GM19238 (cell line): ENCODE measurements around the gene LAMB1.
"Not testable (repeated sequence)": the region's sequence is repeated elsewhere in the genome, so short reads cannot be mapped to it uniquely, and the experiment has no call there.

Experiments
- DNase-seq: peaks from one replicate; pipeline ENCODE4 v3.0.0; 2011; ENCODE audit warnings: low spot score; ENCODE audit not compliant: insufficient read length

LAMB1 gene

DNA sequence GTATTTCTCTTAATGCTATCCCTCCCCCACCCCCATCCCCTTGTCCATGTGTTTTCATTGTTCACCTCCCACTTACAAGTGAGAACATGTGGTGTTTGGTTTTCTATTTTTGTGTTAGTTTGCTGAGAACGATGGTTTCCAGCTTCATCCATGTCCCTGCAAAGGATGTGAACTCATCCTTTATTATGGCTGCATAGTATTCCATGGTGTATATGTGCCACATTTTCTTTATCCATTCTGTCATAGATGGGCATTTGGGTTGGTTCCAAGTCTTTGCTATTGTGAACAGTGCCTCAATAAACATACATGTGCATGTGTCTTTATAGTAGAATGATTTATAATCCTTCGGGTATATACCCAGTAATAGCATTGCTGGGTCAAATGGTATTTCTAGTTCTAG, 81.1 kb downstream of the LAMB1 start:
- not testable (repeated sequence) for DNase-seq

DNA sequence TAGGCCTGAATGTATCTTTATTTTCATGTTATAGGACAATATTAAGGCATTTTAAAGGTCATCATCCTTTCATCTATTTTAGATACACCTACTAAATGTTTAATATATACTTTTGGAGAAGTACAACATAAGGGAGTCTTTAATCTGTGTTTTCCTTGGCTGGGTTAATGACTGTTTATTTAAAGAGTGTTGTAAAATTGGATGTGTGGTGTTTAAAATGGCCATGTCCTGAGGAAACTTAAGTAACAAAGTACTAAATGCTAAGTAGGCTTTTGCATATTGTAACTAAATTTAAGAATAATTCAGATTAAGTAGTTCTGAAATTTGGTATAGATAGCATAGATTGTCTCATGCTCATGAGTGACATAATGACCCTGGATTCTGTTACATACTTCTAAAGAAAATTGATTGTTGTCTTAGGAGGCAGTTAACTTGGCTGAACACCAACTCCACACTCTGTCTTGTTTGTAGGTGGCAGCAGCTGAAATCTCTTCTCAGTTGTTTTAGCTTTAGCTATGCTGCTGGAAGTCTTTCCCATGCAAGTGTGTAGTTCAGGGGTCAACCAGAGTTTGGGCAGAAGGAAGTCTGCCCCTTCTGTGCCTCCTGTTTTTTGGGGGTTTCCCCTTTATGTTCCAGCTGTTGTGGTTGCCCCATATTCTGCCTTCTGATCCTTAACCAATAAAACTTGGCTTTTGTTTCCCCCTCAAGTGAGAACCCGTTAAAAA, 82.8 kb downstream of the LAMB1 start:
- DNase-seq, result no peak

DNA sequence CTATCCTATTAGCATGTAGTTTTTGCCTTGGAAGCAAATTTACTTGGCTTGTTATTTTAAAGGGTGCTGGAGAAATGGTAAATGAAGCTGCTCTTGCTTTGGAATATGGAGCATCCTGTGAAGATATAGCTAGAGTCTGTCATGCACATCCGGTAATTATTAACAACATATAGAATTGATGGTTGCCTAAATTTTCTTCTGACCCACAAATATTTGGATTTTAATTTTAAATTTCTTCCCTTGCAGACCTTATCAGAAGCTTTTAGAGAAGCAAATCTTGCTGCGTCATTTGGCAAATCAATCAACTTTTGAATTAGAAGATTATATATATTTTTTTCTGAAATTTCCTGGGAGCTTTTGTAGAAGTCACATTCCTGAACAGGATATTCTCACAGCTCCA, 84.0 kb downstream of the LAMB1 start:
- DNase-seq, result no peak

DNA sequence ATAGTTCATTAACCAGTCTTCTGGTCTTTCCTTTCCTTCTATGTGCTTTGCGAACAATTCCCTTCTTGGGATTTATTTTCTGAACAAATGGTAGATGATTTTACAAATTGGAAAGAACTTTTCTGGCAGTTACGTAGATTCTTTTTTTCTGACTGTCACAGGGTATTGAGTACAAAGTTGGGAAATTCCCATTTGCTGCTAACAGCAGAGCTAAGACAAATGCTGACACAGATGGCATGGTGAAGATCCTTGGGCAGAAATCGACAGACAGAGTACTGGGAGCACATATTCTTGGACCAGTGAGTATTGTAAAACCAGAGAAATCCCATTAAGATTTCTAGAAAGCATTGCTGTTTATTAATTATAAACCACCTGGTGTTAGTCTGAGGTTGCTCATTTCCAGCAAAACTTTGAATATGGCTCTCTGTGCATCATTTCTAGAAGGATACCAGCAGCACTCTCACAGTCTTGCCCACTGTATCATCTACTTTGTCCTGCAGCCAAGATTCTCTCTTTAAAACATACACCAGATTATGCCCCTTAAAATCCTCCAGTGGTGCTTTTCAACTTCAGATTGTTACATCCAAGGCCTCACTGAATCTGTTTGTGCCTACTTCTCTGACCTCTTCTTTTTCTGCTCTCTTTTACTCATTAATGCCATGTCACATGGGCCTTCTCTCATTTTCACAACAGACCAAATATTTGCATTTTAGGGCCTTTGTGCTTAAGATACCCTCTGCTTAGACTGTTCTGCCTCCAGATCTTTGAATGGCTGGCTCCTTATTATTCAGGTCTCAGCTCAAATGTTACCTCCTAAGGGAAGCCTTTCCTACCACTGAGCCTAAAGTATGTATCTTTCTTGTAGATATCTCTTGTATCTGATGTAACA, 85.0 kb downstream of the LAMB1 start:
- no peak for DNase-seq

DNA sequence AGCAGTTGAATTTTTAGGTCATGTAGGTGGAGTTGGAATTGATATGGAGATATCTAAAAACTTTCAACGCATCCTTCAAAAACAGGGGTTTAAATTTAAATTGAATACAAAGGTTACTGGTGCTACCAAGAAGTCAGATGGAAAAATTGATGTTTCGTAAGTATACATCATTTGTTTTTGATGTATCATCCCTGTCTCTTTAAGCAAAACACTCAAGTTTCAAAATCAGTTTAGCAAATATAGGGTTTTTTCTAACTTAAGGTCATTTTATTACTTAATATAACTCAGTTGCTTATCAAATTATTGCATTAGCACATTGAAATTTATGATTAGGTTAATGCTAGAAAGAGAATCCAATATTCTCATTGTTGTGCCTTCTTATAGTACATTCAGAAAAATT, 87.4 kb downstream of the LAMB1 start:
- no peak for DNase-seq

DNA sequence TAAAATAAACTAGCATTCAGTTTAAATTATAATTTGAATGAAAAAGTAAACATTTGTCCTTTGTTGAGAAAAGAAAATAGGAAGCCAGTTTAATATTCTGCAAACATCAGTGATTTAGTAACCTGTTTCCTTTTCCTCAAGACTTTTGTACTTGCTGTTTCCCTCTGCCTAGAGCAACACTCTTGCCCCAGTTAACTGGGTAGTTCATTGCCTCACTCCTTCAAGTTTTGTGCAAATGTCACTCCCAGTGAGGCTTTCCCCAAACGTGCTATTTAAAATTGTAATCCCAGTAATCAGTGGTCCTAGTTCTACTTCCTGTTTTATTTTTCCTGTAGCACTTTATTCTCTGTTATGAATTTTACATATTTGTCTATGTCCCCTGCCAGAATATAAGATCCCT, 88.1 kb downstream of the LAMB1 start:
- DNase-seq, result no peak

DNA sequence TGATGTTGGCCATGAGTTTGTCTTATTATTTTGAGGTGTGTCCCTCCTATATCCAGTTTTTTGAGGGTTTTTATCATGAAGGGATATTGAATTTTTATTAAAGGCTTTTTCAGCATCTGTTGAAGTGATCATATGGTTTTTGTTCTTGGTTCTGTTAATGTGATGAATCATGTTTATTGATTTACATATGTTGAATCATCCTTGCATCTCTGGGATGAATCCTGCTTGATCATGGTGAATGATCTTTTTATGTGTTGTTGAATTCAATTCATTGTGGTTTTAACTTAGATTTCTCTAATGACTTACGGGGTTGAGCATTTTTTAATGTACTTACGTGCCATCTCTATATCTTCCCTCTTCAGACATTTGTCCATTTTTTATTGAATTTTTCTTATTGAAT, 89.1 kb downstream of the LAMB1 start:
- DNase-seq, result no peak

DNA sequence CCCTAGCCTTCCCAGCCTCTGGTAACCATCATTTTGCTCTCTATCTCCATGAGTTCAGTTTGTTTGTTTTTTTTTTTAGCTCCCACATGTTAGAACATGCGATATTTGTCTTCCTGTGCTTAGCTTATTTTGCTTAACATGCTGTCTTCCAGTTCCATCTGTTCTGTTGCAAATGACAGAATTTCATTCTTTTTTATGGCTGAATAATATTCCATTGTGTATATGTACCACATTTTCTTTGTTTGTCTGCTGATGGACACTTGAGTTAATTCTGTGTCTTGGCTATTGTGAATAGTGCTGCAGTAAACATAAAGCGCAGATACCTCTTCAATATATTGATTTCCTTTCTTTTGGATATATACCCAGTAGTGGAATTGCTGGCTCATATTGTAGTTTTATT, 91.0 kb downstream of the LAMB1 start:
- no peak for DNase-seq

DNA sequence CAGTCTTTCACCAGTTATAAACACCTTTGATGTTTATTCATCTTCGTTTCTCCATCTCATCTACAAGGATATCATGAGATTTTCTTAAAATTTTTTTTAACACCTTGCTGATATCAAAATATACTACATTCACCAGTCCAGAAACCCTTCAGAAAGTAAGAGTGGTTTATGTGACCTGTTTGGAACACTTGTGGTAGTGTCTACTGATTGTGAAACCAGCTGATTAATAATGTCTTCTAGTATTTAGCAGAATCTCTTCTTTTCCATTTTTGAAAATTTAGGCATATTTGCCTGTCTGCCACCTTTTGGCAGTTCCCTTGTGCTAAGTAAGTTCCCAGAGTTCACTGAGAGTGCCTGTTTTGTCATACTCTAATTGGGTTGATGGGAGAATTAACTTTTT, 93.5 kb downstream of the LAMB1 start:
- DNase-seq, result no peak

DNA sequence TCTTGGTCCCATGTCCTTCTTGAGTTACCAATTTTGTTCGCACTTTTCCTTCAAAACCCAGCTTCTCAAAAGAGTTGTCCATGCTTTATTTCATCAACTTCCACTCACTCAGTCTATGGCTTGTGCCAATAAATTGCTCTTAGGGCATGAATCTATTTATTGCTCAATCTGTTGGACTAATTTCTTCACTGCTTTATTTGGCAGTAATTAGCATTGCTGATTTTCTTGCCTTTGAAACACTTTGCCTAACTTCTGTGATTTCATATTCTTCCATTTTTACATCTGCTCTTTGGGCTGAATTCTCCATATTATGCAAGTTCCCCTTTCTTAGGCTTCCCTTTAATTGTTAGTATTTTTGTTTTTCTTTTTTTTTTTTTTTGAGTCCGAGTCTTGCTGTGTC, 95.2 kb downstream of the LAMB1 start:
- DNase-seq, result no peak

DNA sequence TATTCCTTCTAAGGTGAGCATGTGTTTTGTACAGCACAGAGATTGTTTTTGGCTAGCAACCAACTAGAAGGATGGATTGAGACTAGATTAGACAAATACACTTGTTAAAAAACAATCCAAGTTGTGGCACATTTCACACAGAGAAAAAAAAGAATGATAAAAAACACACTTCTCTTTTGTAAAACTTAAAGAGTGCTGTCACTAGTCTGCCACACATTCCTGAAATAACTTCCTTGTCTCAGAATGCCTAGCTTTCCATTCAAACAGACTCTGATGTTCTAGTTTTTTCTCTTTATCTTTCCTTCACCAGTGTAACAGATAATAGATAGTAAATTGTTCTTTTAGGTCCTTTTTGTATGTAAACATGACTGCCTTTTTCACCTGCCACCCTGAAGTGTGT, 100.6 kb downstream of the LAMB1 start:
- no peak for DNase-seq

DNA sequence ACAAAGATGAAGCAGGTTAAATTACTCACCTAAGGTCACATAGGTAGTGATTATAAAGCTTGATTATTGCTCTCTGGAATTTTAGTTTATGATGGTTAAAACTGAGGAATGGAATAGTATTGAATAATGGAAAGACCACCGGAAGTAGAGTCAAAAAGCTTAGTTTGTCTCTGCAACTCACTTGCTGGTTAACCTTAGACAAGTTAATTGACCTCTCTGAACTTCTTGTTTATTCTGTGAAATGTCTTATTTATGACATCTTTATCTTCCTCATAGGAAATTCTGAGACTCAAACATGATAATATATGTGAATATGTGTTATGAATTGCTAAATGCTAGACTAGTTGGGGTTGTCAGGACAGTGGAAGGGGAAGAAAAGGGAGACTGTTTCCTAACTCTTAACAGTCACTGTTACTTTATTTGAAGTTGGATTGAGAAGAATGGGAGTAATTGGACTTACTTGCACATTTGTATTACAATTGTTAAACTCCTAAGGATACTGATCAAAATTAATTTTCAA, 102.4 kb downstream of the LAMB1 start:
- DNase-seq, result no peak

DNA sequence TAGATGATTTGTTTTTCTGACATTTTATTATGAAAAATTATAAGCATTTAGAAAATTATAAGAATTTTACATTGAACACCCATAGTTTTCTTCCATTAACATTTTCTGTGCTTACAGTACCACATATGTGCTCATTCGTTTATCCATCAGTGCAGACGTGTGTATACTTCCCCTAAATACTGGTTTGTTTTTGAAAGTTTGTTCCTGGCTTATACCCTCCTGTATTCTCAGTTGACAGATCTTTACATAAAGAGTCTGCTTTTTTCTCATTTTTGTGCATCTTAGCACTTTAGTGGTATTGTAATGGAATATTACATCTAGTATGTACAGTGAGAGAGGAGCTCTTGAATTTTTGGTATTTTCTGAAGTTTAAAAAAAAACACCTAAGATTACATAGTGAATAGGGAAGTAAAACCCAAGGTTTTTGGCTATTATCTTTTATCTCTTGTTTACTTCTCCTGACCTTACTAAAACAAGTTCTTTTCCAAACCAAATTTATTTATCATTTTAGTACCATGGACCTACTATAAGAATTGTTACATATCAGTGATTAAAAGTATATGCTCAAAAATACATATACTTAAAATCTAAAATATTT, 103.9 kb downstream of the LAMB1 start:
- DNase-seq, result no peak

DNA sequence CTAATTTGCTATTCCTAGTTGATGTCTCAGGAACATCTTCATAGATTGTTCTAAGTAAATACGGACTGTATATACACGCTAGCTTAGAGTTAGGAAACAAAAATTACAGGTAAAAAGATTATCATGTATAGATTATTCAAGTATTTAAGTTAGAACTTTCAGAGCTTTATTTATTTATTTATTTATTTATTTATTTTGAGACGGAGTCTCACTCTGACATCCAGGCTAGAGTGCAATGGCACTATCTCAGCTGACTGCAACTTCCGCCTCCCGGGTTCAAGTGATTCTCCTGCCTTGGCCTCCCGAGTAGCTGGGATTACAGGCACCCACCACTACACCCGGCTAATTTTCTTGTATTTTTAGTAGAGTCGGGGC, 110.6 kb downstream of the LAMB1 start:
- not testable (repeated sequence) for DNase-seq

DNA sequence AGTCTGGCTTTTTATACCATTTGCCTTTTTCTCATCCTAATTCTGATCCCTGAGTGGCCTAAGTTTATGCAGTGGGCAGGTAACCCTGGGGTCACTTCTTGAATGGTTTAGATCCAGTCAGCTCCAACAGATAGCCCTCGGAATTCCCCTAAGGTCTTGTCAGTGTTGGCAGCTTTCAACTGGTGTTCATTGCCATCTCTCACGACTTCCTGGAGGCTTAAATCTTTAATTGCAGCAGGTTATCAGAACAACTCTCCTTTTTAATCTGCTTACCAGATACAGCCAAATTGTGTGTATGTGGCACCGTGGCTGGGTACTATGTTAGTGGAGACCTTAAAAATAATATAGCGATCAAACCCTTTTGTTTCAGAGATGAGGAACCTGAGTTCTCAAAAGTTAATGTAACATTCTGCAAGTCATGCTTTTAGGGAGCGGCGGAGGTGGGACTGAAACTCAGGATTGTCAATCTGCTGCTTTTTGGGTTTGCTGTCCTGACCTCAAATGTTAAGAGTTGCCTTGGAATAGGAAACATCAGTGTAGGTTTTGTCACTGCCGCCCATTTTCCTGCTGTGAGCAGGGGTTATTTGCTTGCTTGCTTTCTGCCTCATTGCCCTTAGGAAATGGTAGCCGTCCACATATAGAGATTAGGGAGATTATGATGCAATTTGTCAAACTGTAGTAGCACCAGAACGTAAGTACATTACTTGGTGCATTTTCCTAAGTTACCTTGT, 111.2 kb downstream of the LAMB1 start:
- DNase-seq, result no peak

DNA sequence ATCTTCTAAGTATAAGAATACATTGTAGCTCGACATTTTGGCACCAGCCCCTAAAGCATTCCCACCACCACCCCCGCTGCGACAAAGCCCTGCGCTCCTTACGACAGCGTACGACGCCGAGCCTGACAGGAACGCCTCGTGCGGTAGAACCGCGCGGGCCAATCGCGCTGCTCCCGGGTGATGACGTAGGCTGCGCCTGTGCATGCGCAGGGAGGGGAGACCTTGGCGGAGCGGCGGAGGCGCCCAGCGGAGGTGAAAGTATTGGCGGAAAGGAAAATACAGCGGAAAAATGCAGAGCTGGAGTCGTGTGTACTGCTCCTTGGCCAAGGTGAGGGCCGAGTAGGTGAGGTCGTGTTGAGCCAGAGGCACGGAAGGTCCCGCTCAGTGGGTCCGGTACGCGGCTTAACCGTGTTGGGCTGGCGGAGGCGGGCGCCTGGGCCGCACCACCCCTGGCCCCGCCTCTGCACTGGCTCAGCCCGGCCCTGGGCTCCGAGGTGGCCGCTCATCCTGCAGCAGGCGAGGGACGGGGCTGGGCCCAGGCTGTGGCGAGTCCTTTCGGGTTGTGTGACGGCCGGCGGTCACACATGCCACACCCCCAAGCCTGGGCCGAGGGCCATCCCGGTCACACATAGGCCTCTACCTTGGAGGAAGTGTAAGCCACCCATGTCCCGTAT, 111.9 kb downstream of the LAMB1 start, which contains the start of gene DLD:
TSS of gene DLD (plus strand) at position 222 of the 674 bp plus-strand sequence. CDS start at position 290, 68 bp downstream.
- peak; percentile 88 for DNase-seq

DNA sequence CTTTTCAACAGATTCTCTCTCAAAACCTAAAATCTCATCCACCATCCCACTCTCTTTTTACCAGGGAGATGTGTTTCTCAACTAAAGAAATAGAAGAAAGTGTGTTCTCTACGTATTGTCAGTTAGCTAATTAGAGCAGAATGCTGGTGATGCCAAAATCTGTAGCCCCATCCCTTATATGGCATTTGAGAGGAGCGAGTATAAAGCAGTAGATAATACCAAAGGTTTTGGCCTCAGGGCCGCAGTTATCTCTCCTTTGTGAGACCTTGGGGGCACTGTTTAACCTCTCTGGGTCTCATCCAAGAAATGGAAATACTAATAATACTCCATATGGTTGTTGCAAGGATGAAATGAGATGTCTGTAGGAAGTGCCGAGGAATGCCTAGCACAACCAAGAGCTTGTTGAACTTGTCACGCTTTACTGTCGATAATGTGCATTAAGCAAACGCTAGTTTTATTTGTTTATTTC, 112.4 kb downstream of the LAMB1 start:
- DNase-seq, result no peak

DNA sequence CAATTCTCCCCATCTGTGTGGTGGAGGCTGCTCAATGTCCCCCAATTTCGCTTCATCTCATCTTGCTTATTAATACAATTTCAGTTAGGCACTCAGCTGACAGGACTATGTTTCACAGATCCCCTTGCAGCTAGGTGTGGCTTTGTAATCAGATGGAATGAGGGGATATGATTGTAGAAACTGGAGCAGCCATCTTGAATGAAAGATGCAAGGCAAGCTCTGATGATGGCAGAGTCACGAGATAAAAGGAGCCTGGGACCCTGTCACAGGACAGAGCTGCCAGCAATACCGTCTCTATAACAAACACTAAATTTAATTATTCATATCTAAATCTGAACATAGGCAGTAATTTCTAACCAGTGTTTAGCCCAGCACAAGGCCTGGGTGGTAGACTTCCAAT, 113.0 kb downstream of the LAMB1 start:
- DNase-seq, result no peak

DNA sequence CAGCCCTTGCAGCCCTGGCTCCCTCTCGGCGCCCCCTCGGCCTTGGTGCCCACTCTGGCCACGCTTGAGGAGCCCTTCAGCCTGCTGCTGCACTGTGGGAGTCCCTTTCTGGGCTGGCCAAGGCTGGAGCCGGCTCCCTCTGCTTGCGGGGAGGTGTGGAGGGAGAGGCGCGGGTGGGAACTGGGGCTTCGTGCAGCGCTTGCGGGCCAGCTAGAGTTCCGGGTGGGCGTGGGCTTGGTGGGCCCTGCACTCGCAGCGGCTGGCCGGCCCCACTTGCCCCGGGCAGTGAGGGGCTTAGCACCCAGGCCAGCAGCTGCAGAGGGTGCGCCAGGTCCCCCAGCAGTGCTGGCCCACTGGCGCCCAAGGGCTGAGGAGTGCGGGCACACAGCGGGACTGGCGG, 115.1 kb downstream of the LAMB1 start:
- DNase-seq, result not testable (repeated sequence)

DNA sequence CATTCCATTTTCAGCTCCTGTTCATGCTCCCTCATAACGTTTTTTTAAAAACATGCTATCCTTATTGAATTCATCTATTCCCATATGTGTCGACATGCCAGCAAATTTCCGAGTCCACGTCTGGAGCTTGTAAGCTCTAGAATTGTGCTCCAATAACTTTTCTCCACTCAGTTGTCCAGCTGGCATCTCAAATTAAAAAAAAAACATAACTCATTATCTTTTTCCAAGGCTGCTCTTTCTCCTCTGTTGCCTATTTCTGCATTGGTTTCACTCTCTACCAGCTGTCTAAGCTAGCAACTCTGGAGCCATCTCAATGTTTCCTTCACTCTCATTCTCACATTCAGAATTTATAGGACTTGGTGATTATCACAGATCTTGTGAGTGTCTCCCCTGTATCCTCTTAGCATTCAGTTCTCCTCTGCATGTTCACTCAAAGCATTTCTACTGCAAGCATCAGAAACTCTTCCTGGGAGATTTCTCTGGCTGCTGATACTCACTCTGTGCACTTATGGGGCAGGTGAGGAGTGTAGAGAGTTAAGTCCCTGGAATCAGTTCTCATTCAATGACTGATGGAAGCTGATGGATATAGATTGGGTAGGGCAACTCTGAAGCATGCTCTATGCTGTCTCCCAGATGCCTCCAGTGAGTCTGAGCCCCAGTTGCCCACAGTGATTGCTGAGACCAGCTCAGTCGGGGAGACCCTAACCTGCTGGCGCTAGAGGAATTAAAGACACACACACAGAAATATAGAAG, 118.7 kb downstream of the LAMB1 start:
- DNase-seq, result no peak
